Measurements from ENCODE around the gene GDPD5. TPM values are rescaled to one million over a fixed set of nuclear protein-coding genes. Genes with fewer than 3 reads are reported as not detected.

Gene GDPD5
- total and polyA plus RNA-seq, 10 of the 15 experiments (the other 5 are each of a cell fraction or from before 2014, with no cell fraction given): 0.10 to 30.0 (median 6.7) TPM

DNA sequence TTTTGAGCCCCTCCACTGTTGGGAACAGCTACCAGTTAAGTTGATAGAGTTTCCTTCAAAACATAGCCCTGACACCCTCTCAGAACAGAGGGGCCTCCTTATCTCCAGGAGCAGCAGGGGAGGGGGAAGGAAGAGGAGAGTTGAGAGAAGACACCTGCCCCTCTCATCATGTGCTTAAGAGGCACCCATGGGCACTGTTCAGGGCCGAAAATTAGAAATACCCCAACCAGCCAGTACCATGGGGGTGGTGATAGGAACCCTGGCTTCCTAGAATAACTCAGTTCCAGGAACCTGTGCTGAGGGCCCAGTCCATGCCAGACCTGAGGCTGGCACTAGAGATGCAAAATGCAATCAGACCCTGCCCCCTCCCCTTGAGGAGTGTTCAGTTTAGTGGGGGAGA, 9.3 kb upstream of the GDPD5 start:
- Histone ChIP-seq H3K4me3 (no peak overlapping the region), H3K9ac (ENCODE audit: control insufficient read depth, insufficient read depth, low read length) (no peak overlapping the region), H3K27ac (ENCODE audit: control insufficient read depth, insufficient read depth) (no peak overlapping the region), H3K9me3 (replicated peaks; ENCODE audit: control insufficient read depth, insufficient read depth, low read length) (no peaks in the 10 kb centered on the region), H3K27me3 (replicated peaks in 1 of 2; ENCODE audit: control insufficient read depth in 2 of 2, insufficient read depth in 2 of 2, low read length in 1 of 2) (no peaks in the 10 kb centered on the region), H3K79me2 (ENCODE audit: control insufficient read depth, insufficient read depth, low read length) (no peaks in the 10 kb centered on the region), H2AFZ (ENCODE audit: control insufficient read depth, low read depth, low read length) (no peak overlapping the region), H3K36me3 (ENCODE audit: control insufficient read depth in 2 of 2, insufficient read depth in 2 of 2, low read length in 1 of 2) (no peaks in the 10 kb centered on the region), H4K20me1 (ENCODE audit: control insufficient read depth, insufficient read depth) (no peaks in the 10 kb centered on the region), H3K4me2 (ENCODE audit: control insufficient read depth, insufficient read depth) (no peak overlapping the region), H3K4me1 (ENCODE audit: control insufficient read depth, insufficient read depth, low read length) (peaks cover 29% of the 10 kb centered on the region)
- DNase-seq (ENCODE audit: low read depth, low spot score) (no peak), FAIRE-seq (no peak), ATAC-seq (no peak)
- TF ChIP-seq PKNOX1 (IDR thresholded peaks at IDR 0.05) (no peak), CREM (IDR thresholded peaks at IDR 0.05; ENCODE audit: low read depth) (no peak), CBX5 (IDR thresholded peaks at IDR 0.05; ENCODE audit: low read depth) (no peak), TCF7 (IDR thresholded peaks at IDR 0.05; ENCODE audit: borderline replicate concordance) (no peak), JUND (IDR thresholded peaks at IDR 0.05; ENCODE audit: low read depth, low read length) (no peak), ZNF24 (IDR thresholded peaks at IDR 0.05) (no peak), STAT3 (IDR thresholded peaks at IDR 0.05; ENCODE audit: low read depth, low read length) (no peak), PBX3 (IDR thresholded peaks at IDR 0.05; ENCODE audit: insufficient replicate concordance, low read depth, low read length) (no peak), SUZ12 (IDR thresholded peaks at IDR 0.05; ENCODE audit: unreplicated experiment) (no peak), RAD21 (IDR thresholded peaks at IDR 0.05; ENCODE audit: insufficient read depth, low read depth, low read length) (no peak), CEBPB (IDR thresholded peaks at IDR 0.05; ENCODE audit: borderline replicate concordance in 1 of 2, low read depth in 2 of 2, low read length in 2 of 2) (no peak), NRF1 (conservative IDR thresholded peaks at IDR 0.05; ENCODE audit: low read depth, low read length) (no peak), NFYA (IDR thresholded peaks at IDR 0.05; ENCODE audit: borderline replicate concordance, low read depth, low read length) (no peak), TCF12 (IDR thresholded peaks at IDR 0.05; ENCODE audit: low read depth, low read length) (no peak), CBX3 (IDR thresholded peaks at IDR 0.05; ENCODE audit: borderline replicate concordance, low read depth) (no peak), POLR2AphosphoS2 (IDR thresholded peaks at IDR 0.05; ENCODE audit: low read depth, low read length) (no peak)
- TF ChIP-seq, protein P1, sequence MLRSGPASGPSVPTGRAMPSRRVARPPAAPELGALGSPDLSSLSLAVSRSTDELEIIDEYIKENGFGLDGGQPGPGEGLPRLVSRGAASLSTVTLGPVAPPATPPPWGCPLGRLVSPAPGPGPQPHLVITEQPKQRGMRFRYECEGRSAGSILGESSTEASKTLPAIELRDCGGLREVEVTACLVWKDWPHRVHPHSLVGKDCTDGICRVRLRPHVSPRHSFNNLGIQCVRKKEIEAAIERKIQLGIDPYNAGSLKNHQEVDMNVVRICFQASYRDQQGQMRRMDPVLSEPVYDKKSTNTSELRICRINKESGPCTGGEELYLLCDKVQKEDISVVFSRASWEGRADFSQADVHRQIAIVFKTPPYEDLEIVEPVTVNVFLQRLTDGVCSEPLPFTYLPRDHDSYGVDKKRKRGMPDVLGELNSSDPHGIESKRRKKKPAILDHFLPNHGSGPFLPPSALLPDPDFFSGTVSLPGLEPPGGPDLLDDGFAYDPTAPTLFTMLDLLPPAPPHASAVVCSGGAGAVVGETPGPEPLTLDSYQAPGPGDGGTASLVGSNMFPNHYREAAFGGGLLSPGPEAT (IDR thresholded peaks at IDR 0.05; ENCODE audit: low read depth): no peak
- BruUV-seq (replicated peaks): no TSS peak
- POLR2A ChIA-PET: no interaction called here
- SMC1A ChIA-PET (ENCODE audit: uncharacterized antibody, unreplicated experiment): interaction anchor here (0.7 to 7.9 kb wide), 4 partner anchors 13 to 145 kb away, joined by 3 to 114 read pairs (median 23); no protein-coding TSS in a partner anchor
- WGBS (ENCODE audit: insufficient coverage, insufficient replicate concordance, low lambda C conversion rate, missing lambda C conversion rate): 7% methylated on average over 1 of the region's 1 CpG
- RAD21 ChIA-PET (ENCODE audit: unreplicated experiment): interaction anchor here (0.5 to 5.3 kb wide), 6 partner anchors 10 to 348 kb away, joined by 3 to 34 read pairs (median 3); partner anchors contain the start of gene GDPD5
- in situ Hi-C loops (cut with MboI) (no loop called here), intact Hi-C loops (cut with micrococcal nuclease; ENCODE audit: unreplicated experiment) (no loop called here)
- CTCF ChIA-PET: interaction anchor here (2.2 to 15.9 kb wide), 6 partner anchors 15 to 146 kb away, joined by 8 to 288 read pairs (median 40); no protein-coding TSS in a partner anchor
